HepG2 (cell line): ENCODE results near the gene ZNF276. TPM values are rescaled to one million over a fixed set of nuclear protein-coding genes. Genes with fewer than 3 reads are reported as not detected.

ENCODE experiments used
- ATAC-seq: fragments of 200-7000 bp; cut with Tn5 transposase; 3 replicates; pipeline ENCODE4 v1.9.1; 2020; ENCODE audit warnings: mild to moderate bottlenecking, moderate library complexity
- BruUV-seq: library from RNA; stranded (reverse); fragments of 400-500 nt; replicated peaks from 2 replicates; lab custom pipeline; 2021; lab: Mats Ljungman, UMichigan
- CTCF ChIA-PET: fragments of 300-600 bp; formaldehyde crosslinking; extraction: SDS; loops from one replicate; lab custom pipeline; 2021; ENCODE audit warnings: low total read pairs, inconsistent platforms, low intra/inter-chr PET ratio; lab: Yijun Ruan, JAX
- POLR2A ChIA-PET: fragments of 350-600 bp; sonication (Branson Sonifier 250); formaldehyde crosslinking; loops from one replicate; lab custom pipeline; 2020; ENCODE audit warnings: antibody characterized with exemption, inconsistent platforms; lab: Yijun Ruan, JAX
- DNase-seq: peaks from one replicate; pipeline ENCODE4 v3.0.0-alpha.2; 2015; ENCODE audit warnings: low spot score
- FAIRE-seq: peaks from 3 replicates; lab custom pipeline; 2011; peaks lifted over from hg19 to GRCh38; lab: Jason Lieb, UNC
- H2AFZ ChIP-seq: one replicate; pipeline ENCODE4 v1.6.1; 2011; ENCODE audit warnings: low read length, inconsistent platforms
- H3K27ac ChIP-seq: fragments of 300-600 bp; 3 replicates; pipeline ENCODE4 v1.8.0; 2011; ENCODE audit warnings: mixed run types, mild to moderate bottlenecking, mixed read lengths, low read length, inconsistent platforms; ENCODE audit not compliant: insufficient read depth; ENCODE audit errors: extremely low read length
- H3K27me3 ChIP-seq, 2 experiments: fragments of 200-600 bp in 1 of 2; 2 replicates in 1 of 2; 3 replicates in 1 of 2; pipeline versions ENCODE4 v1.6.0 to v1.8.0; 2011; ENCODE audit warnings: low read length in 2 of 2, mild to moderate bottlenecking in 2 of 2, moderate library complexity in 2 of 2, inconsistent platforms in 1 of 2; ENCODE audit not compliant: insufficient read depth in 2 of 2, control insufficient read depth in 1 of 2
- H3K36me3 ChIP-seq, 2 experiments: fragments of 200-600 bp in 1 of 2; replicated peaks in 1 of 2; 2 replicates in 1 of 2; 3 replicates in 1 of 2; pipeline versions ENCODE4 v1.5.1 to v1.8.0; 2011; ENCODE audit warnings: low read length in 2 of 2, inconsistent platforms in 1 of 2; ENCODE audit not compliant: insufficient read depth in 2 of 2, control insufficient read depth in 1 of 2
- H3K4me1 ChIP-seq: 2 replicates; pipeline ENCODE4 v1.5.1; 2012; ENCODE audit warnings: low read length, inconsistent platforms; ENCODE audit not compliant: insufficient read depth
- H3K4me2 ChIP-seq: 2 replicates; pipeline ENCODE4 v1.6.0; 2011; ENCODE audit warnings: low read depth, low read length, inconsistent platforms
- H3K4me3 ChIP-seq, 3 experiments: fragments of 200-600 bp in 1 of 3; sonication (generic), shearing (Covaris generic) in 1 of 3; replicated peaks in 1 of 3; 2 replicates each; pipeline ENCODE4 v1.5.1; 2011 to 2016; ENCODE audit warnings: low read length in 3 of 3, inconsistent platforms in 2 of 3, low read depth in 2 of 3, mild to moderate bottlenecking in 2 of 3, control low read depth in 1 of 3, mixed read lengths in 1 of 3; ENCODE audit not compliant: insufficient read depth in 1 of 3
- H3K79me2 ChIP-seq: one replicate; pipeline ENCODE4 v1.6.1; 2011; ENCODE audit warnings: low read length, inconsistent platforms; ENCODE audit not compliant: insufficient read depth
- H3K9ac ChIP-seq: 2 replicates; pipeline ENCODE4 v1.6.0; 2011; ENCODE audit warnings: mild to moderate bottlenecking, low read depth, low read length, inconsistent platforms; ENCODE audit not compliant: insufficient read depth
- H3K9me3 ChIP-seq: 2 replicates; pipeline ENCODE4 v1.5.1; 2012; ENCODE audit warnings: mild to moderate bottlenecking, low read length
- H4K20me1 ChIP-seq: 2 replicates; pipeline ENCODE4 v1.6.0; 2011; ENCODE audit warnings: inconsistent platforms, mild to moderate bottlenecking, low read length, moderate library complexity; ENCODE audit not compliant: insufficient read depth
- ARNT ChIP-seq: fragments of 450-650 bp; IDR thresholded peaks from 2 replicates; pipeline ENCODE4 v1.6.1; 2017
- ATAD3A ChIP-seq: sonication (generic); formaldehyde crosslinking; IDR thresholded peaks from 2 replicates; pipeline ENCODE4 v1.4.0; 2020; ENCODE audit warnings: missing genetic modification reagents
- BORCS8-MEF2B ChIP-seq: sonication (generic); formaldehyde crosslinking; IDR thresholded peaks from 2 replicates; pipeline ENCODE4 v1.8.0; 2022; ENCODE audit warnings: mild to moderate bottlenecking, missing genetic modification reagents
- CHCHD3 ChIP-seq: sonication (generic); formaldehyde crosslinking; IDR thresholded peaks from 2 replicates; pipeline ENCODE4 v1.8.0; 2022; ENCODE audit warnings: mild to moderate bottlenecking, missing genetic modification reagents, moderate library complexity
- DPF2 ChIP-seq: sonication (generic); formaldehyde crosslinking; IDR thresholded peaks from 2 replicates; pipeline ENCODE4 v1.4.0; 2020; ENCODE audit warnings: mild to moderate bottlenecking, low read depth, missing genetic modification reagents, borderline replicate concordance
- HIVEP1 ChIP-seq: sonication (generic); formaldehyde crosslinking; IDR thresholded peaks from 2 replicates; pipeline ENCODE4 v1.4.0; 2020; ENCODE audit warnings: mild to moderate bottlenecking, missing genetic modification reagents
- JUNB ChIP-seq: sonication (generic); formaldehyde crosslinking; IDR thresholded peaks from 2 replicates; pipeline ENCODE4 v1.8.0; 2022; ENCODE audit warnings: missing genetic modification reagents, mild to moderate bottlenecking, borderline replicate concordance
- KDM5A ChIP-seq: fragments of 200-600 bp; sonication (generic); IDR thresholded peaks from 2 replicates; pipeline ENCODE4 v1.7.0; 2018; ENCODE audit warnings: antibody characterized with exemption, mild to moderate bottlenecking, low read length, borderline replicate concordance
- KLF11 ChIP-seq: IDR thresholded peaks from 2 replicates; pipeline ENCODE4 v1.6.1; 2016; ENCODE audit warnings: missing compliant biosample characterization
- PATZ1 ChIP-seq: sonication (generic); formaldehyde crosslinking; IDR thresholded peaks from 2 replicates; pipeline ENCODE4 v1.4.0; 2020; ENCODE audit warnings: missing genetic modification reagents
- RAD51 ChIP-seq: fragments of 450-650 bp; IDR thresholded peaks from 2 replicates; pipeline ENCODE4 v1.6.1; 2016; ENCODE audit warnings: borderline replicate concordance
- RFX1 ChIP-seq: fragments of 450-650 bp; IDR thresholded peaks from 2 replicates; pipeline ENCODE4 v1.6.1; 2017
- ZBTB7A ChIP-seq: sonication (generic); formaldehyde crosslinking; IDR thresholded peaks from 2 replicates; pipeline ENCODE4 v1.8.0; 2022; ENCODE audit warnings: mild to moderate bottlenecking, missing genetic modification reagents
- ZNF318 ChIP-seq: sonication (generic); formaldehyde crosslinking; IDR thresholded peaks from 2 replicates; pipeline ENCODE4 v1.4.0; 2020; ENCODE audit warnings: mild to moderate bottlenecking, missing genetic modification reagents
- ZNF547 ChIP-seq: sonication (generic); formaldehyde crosslinking; IDR thresholded peaks from 2 replicates; pipeline ENCODE4 v1.5.1; 2020; ENCODE audit warnings: mild to moderate bottlenecking, missing genetic modification reagents
- ZNF773 ChIP-seq: sonication (generic); formaldehyde crosslinking; IDR thresholded peaks from 2 replicates; pipeline ENCODE4 v1.4.0; 2020; ENCODE audit warnings: missing genetic modification reagents, borderline replicate concordance
- WGBS: methylation state at CpG from one replicate; pipeline ENCODE4 v1.1.6; 2017; ENCODE audit warnings: low lambda C conversion rate; 5-methylcytosine and 5-hydroxymethylcytosine counted together
- in situ Hi-C: cut with HindIII; loops from 2 replicates; pipeline ENCODE4 v1.10.0; 2017; ENCODE audit warnings: low pct_unique_long_range_greater_than_20kb; ENCODE audit not compliant: extremely low pct_ligation_motif_present
- intact Hi-C: fragments of 100-400 bp; cut with micrococcal nuclease; formaldehyde crosslinking; loops from one replicate; pipeline ENCODE4 v1.10.0; 2022; ENCODE audit not compliant: unreplicated experiment
- polyA plus RNA-seq, 8 experiments: library from polyadenylated mRNA; depleted of rRNA in 3 of 8; stranded (reverse) in 7 of 8; unstranded in 1 of 8; fragments of >200 nt; fragmentation: Illumina TruSeq in 4 of 8; extraction: Trizol in 4 of 8; gene quantifications; 2 replicates each; pipeline versions ENCODE4 v1.2.1 to v1.2.3, GENCODE V29; 2011 to 2016; ENCODE audit warnings: low read depth in 4 of 8, missing spikeins in 1 of 8, mixed read lengths in 1 of 8; ENCODE audit not compliant: insufficient read depth in 1 of 8
- total RNA-seq, 5 experiments: library from RNA; depleted of rRNA; stranded (reverse); fragments of >200 nt; fragmentation: Illumina TruSeq; extraction: Trizol; gene quantifications; 2 replicates each; pipeline ENCODE4 v1.2.3, GENCODE V29; 2016; ENCODE audit warnings: low read depth in 1 of 5

ZNF276 gene
- total and polyA plus RNA-seq, 2 of the 13 experiments (the other 11 are each of a cell fraction or from before 2014, with no cell fraction given), result 17.7 to 18.0 TPM

GRCh38 chr16:89709716-89710432 is 11.5 kb upstream of the ZNF276 start:
- Histone ChIP-seq H3K9me3 (no peaks in the 10 kb centered on the region), H4K20me1 (no peaks in the 10 kb centered on the region), H3K4me3 (no peak overlapping the region), H3K79me2 (no peaks in the 10 kb centered on the region), H3K27ac (no peak overlapping the region), H3K4me1 (no peaks in the 10 kb centered on the region), H3K4me2 (no peak overlapping the region), H3K9ac (no peak overlapping the region), H3K27me3 (no peaks in the 10 kb centered on the region), H2AFZ (no peak overlapping the region), H3K36me3 (no peaks in the 10 kb centered on the region; a peak in 1 of 5 replicates)
- in situ Hi-C loops, result loop anchor here (5.0 kb wide), 1 partner anchor 67 kb away; no protein-coding TSS in a partner anchor
- FAIRE-seq (no peak), DNase-seq (no peak), ATAC-seq (no peak)
- intact Hi-C loops, result loop anchor here (10.0 kb wide), 1 partner anchor 115 kb away; the partner anchor contains the start of gene SPIRE2
- WGBS, result 95% methylated on average over 15 of the region's 19 CpGs
- TF ChIP-seq HIVEP1 (CRISPR knock-in tag) (no peak), KDM5A (no peak), ZBTB7A (CRISPR knock-in tag) (no peak), PATZ1 (CRISPR knock-in tag) (no peak), ZNF318 (CRISPR knock-in tag) (no peak), RAD51 (no peak), JUNB (CRISPR knock-in tag) (no peak), RFX1 (no peak), ARNT (no peak), CHCHD3 (no peak), KLF11 (CRISPR knock-in tag) (no peak), ATAD3A (CRISPR knock-in tag) (no peak), ZNF547 (CRISPR knock-in tag) (no peak), BORCS8-MEF2B (CRISPR knock-in tag) (no peak), DPF2 (CRISPR knock-in tag) (no peak), ZNF773 (CRISPR knock-in tag) (no peak)
- BruUV-seq, result no TSS peak
- ChIA-PET CTCF (no interaction called here), POLR2A (interaction anchor here (1.3 kb wide), 1 partner anchor 10 kb away, joined by 3 read pairs; no protein-coding TSS in a partner anchor)
